GM12878 (cell line): ENCODE measurements around the gene LHFPL2.

ENCODE experiments used
- NFYB ChIP-seq: IDR thresholded peaks from 2 replicates; pipeline ENCODE4 v1.6.1; 2011; ENCODE audit warnings: low read depth, mild to moderate bottlenecking, low read length, improper control_type of control experiment, moderate library complexity; ENCODE audit not compliant: insufficient read depth
- TF ChIP-seq, protein P1 (sequence below): fragments of 450-650 bp; IDR thresholded peaks from 2 replicates; pipeline ENCODE4 v1.6.1; 2016; ENCODE audit warnings: mild to moderate bottlenecking

DNA sequence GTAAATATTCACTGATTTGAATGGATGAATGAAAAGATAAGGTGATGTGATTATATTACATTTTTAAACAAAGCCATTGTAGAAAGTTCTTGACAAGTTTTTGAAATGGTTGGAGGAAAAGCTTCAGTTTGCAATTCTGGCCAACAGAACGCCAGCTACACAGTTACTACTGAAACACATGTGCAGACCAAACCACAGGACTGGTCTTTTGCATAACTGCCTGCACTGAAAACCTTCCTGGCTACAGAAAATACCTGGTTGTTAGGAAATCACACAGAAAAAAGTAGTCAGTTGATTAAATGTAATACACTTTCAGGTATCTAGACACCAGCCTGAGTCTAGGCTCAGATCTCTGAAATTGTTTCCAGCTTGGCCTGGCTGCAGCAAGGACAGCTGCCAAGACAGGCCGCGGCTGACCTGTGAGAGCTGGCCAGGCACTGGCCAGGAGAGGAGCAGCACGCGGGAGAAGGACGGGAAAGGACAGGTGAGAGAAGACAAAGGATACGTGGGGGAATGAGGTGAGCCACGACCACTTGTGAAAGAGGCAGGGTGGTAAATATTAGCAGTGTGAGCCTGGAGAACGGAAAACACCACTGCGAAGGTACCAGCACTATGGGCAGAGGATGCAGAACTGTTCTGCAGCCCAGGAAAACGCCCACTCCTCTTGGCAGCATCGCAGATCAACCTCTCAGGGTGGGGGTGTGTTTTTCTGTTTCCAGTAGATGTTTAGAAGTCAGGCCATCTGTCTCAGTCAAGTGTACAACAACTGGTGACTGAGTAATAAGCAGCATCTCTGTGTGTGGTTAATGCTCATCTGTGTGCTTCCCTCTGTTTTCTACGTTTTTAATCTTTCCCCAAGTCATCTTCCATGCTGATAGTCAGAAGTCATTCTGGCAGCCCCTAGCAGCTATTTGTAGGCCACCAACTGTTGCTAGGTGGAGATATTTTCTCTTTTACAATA, 150.7 kb downstream of the LHFPL2 start:
- TF ChIP-seq NFYB, result no peak
- TF ChIP-seq, protein P1, sequence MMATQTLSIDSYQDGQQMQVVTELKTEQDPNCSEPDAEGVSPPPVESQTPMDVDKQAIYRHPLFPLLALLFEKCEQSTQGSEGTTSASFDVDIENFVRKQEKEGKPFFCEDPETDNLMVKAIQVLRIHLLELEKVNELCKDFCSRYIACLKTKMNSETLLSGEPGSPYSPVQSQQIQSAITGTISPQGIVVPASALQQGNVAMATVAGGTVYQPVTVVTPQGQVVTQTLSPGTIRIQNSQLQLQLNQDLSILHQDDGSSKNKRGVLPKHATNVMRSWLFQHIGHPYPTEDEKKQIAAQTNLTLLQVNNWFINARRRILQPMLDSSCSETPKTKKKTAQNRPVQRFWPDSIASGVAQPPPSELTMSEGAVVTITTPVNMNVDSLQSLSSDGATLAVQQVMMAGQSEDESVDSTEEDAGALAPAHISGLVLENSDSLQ, result no peak
